AG04449 (cell line): ENCODE data around the gene SEMA3C.
"Not testable (repeated sequence)": the region's sequence is repeated elsewhere in the genome, so short reads cannot be mapped to it uniquely, and the experiment has no call there.

ENCODE experiments used
- CTCF ChIA-PET: fragments of 350-600 bp; formaldehyde crosslinking; extraction: SDS; loops from one replicate; lab custom pipeline; 2021; ENCODE audit warnings: antibody characterized with exemption; lab: Yijun Ruan, JAX
- POLR2A ChIA-PET: fragments of 400-600, 350-600 bp; formaldehyde crosslinking; extraction: SDS; loops from one replicate; lab custom pipeline; 2020; ENCODE audit warnings: antibody characterized with exemption, inconsistent platforms; lab: Yijun Ruan, JAX
- DNase-seq: peaks from one replicate; pipeline ENCODE4 v3.0.0-alpha.2; 2010; ENCODE audit warnings: low read depth, low spot score
- H3K4me3 ChIP-seq: 2 replicates; pipeline ENCODE4 v1.5.1; 2011; ENCODE audit warnings: low read depth, mild to moderate bottlenecking, control low read depth, low read length
- TF ChIP-seq, protein P1 (sequence below): IDR thresholded peaks from one replicate; pipeline ENCODE4 v1.5.1; 2011; ENCODE audit warnings: mild to moderate bottlenecking, moderate library complexity, low read length, control low read depth, inconsistent platforms; ENCODE audit not compliant: insufficient read depth; ENCODE audit errors: missing control alignments

Gene SEMA3C

DNA sequence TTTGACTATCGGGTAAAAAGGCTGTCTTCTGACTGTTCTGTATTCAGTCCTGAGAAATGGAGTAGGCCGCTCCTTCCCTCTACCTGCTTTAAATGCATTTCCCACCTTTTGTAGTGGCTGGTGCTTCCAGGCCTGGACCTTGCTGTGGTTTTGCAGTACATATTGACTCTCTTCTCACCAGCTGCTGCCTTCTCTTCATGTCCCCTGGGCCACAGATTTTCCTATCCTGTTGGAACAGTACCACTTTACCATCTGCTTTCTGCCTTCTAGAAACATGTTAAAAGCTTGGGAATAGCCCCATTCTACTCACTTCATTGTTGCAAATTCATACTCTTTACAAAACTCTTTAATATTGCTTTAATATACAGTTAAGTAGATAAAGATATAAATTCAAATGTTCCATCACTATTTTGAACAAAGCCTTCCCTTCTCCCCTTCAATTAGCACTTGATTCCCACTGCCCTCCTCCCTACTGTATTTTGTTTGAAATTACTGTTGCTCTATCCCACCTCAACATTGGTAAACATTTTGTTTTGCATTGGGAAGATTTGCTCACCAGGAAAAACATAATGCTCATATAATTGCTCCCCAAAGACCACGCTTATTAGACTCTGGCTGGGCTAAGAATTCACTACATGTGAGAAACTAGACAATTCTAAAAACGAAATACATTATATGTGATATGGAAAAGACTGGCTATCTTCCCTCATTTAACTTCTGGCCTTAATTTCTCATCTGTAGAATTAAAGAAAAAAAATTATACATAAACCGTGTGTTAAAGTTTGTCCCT is 17.3 kb upstream of the SEMA3C start:
- H3K4me3 ChIP-seq: no peak overlapping the region
- TF ChIP-seq, protein P1, sequence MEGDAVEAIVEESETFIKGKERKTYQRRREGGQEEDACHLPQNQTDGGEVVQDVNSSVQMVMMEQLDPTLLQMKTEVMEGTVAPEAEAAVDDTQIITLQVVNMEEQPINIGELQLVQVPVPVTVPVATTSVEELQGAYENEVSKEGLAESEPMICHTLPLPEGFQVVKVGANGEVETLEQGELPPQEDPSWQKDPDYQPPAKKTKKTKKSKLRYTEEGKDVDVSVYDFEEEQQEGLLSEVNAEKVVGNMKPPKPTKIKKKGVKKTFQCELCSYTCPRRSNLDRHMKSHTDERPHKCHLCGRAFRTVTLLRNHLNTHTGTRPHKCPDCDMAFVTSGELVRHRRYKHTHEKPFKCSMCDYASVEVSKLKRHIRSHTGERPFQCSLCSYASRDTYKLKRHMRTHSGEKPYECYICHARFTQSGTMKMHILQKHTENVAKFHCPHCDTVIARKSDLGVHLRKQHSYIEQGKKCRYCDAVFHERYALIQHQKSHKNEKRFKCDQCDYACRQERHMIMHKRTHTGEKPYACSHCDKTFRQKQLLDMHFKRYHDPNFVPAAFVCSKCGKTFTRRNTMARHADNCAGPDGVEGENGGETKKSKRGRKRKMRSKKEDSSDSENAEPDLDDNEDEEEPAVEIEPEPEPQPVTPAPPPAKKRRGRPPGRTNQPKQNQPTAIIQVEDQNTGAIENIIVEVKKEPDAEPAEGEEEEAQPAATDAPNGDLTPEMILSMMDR: no peak
- POLR2A ChIA-PET: no interaction called here
- DNase-seq: no peak
- CTCF ChIA-PET: no interaction called here

DNA sequence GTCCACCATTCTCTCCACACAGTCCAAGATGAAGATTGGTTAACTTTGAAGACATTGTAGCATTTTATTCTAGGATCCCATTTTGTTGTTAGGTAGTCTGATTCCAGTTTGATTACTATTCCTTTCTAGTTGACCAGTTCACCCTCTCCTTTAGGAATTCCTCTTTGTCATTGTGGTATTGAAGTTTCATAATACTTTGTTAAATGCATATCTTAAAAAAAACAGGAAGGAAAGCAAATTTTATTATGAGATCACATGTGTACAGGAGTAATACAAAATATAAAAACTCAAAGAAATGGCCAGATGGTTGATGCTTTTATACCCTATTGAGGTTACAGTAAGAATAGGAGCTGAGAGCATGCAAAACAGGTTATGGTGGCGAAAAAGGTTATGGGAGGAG is 15.5 kb upstream of the SEMA3C start:
- H3K4me3 ChIP-seq: no peak overlapping the region
- ChIA-PET CTCF (no interaction called here), POLR2A (no interaction called here)
- TF ChIP-seq, protein P1: no peak
- no peak for DNase-seq

DNA sequence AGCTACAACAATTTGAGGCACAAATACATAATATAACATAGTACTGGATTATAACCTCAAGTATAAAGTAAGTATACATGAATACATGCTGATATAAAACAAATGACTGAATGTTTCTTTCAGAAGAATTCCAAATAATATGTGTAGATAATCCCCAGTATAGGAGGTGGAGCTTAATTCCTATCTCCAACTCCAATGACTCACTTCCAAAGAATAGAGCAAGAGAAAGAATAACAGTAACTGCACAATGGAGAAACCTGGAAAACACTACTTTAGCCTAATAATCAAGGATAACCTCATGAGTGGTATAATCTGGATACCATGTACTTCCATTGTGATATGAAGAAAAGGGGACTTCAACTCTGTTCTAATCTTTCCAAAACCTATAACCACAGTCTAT is 13.7 kb upstream of the SEMA3C start:
- H3K4me3 ChIP-seq: no peak overlapping the region
- ChIA-PET CTCF (no interaction called here), POLR2A (no interaction called here)
- TF ChIP-seq, protein P1: no peak
- DNase-seq: no peak

DNA sequence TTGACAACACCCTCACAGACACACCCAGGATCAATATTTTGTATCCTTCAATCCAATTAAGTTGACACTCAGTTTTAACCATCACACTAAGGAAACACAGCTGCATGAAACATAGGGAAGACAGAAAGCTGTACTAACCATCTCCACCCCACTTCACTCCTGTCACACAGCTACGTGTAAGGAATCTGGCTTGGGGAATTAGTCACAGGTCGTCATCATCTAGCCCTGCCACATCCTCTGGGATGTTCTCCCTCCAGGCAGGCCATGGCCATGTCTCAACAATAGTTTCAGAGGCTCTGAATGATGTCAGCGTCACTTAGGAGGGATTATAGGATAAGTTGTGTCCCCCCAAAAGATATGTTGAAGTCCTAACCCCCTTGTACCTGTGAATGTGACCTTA is 10.8 kb upstream of the SEMA3C start:
- TF ChIP-seq, protein P1: no peak
- CTCF ChIA-PET: no interaction called here
- DNase-seq: no peak
- POLR2A ChIA-PET: no interaction called here
- H3K4me3 ChIP-seq: no peak overlapping the region

DNA sequence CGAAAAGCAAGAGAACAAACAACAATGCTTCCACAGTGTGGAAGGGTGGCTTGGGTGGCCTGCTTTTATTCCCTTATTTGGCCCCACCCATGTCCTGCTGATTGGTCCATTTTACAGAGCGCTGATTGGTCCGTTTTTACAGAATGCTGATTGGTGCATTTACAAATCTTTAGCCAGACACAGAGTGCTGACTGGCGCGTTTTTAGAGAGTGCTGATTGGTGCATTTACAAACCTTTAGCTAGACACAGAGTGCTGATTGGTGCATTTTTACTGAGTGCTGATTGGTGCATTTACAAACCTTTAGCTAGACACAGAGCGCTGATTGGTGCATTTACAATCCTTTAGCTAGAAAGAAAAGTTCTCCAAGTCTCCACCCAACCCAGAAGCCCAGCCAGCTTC is 8.1 kb upstream of the SEMA3C start:
- POLR2A ChIA-PET, H3K4me3 ChIP-seq, DNase-seq: not testable (repeated sequence)
- CTCF ChIA-PET: interaction anchor here (2.8 kb wide), 1 partner anchor 530 kb away, joined by 8 read pairs; no protein-coding TSS in a partner anchor

DNA sequence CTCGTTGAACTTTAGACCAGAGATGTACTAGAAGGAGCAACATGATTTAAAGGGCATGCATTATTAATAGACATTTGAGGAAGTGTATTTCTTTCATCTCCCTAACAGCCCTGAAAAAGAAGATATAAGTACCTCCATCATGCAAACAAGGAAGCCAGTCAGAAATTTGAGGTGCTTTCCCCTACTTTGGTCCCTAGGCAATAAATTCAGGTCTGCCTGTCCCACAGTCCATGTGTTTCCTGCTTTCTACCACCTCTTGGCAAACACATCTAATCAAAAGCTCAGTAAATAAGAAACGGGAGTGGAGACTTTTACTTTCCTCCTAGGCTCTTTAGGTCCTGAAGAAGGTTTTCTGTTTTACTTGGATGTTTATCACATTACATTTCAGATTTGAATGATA is 5.2 kb upstream of the SEMA3C start:
- no peak for DNase-seq
- ChIA-PET POLR2A (no interaction called here), CTCF (interaction anchor here (1.2 kb wide), 1 partner anchor 533 kb away, joined by 10 read pairs; no protein-coding TSS in a partner anchor)
- TF ChIP-seq, protein P1: no peak
- no peak overlapping the region for H3K4me3 ChIP-seq
